Stimulated activated CD8-positive, alpha-beta memory T cell treated with anti-CD3 and anti-CD28 coated beads, Interleukin-4, amount 100 ng/mL, for 4 hours (primary cell): ENCODE measurements around the gene ENC1.

Experiments
- DNase-seq, 2 donors: peaks; one replicate each; pipeline ENCODE4 v3.0.0-alpha.2; 2020; ENCODE audit warnings: low read depth in 2 of 2, low spot score in 1 of 2

Gene ENC1

GRCh38 chr5:74612045-74612444 is 28.5 kb downstream of the ENC1 start:
- no peak for DNase-seq

- DNase-seq = no peak
These were observed 31.6 kb downstream of the ENC1 start for GRCh38 chr5:74608736-74609601.

GRCh38 chr5:74605759-74606158 is 34.8 kb downstream of the ENC1 start:
- DNase-seq = no peak

- DNase-seq = no peak
These were observed 37.2 kb downstream of the ENC1 start for GRCh38 chr5:74603376-74603775.

GRCh38 chr5:74599148-74599547 is 41.4 kb downstream of the ENC1 start:
- no peak for DNase-seq

GRCh38 chr5:74598731-74599130 is 41.8 kb downstream of the ENC1 start:
- DNase-seq = no peak

GRCh38 chr5:74596927-74597326 is 43.6 kb downstream of the ENC1 start:
- DNase-seq = no peak

- no peak for DNase-seq
These were observed 45.2 kb downstream of the ENC1 start for GRCh38 chr5:74595143-74595925.

- DNase-seq = no peak
These were observed 46.1 kb downstream of the ENC1 start for GRCh38 chr5:74594137-74595040.

GRCh38 chr5:74589204-74590056 is 51.1 kb downstream of the ENC1 start:
- DNase-seq = no peak

- no peak for DNase-seq
These were observed 52.1 kb downstream of the ENC1 start for GRCh38 chr5:74588415-74588814.

GRCh38 chr5:74587890-74588289 is 52.6 kb downstream of the ENC1 start:
- no peak for DNase-seq

GRCh38 chr5:74587300-74587699 is 53.2 kb downstream of the ENC1 start:
- DNase-seq = no peak

- DNase-seq = no peak
These were observed 53.7 kb downstream of the ENC1 start for GRCh38 chr5:74586856-74587255.

- no peak for DNase-seq
These were observed 57.7 kb downstream of the ENC1 start for GRCh38 chr5:74582853-74583252.

GRCh38 chr5:74581988-74582365 is 58.6 kb downstream of the ENC1 start:
- no peak for DNase-seq

GRCh38 chr5:74580729-74581109 is 59.8 kb downstream of the ENC1 start:
- DNase-seq = no peak

GRCh38 chr5:74579215-74579614 is 61.3 kb downstream of the ENC1 start:
- DNase-seq = peak; percentile 5 to 9

- no peak for DNase-seq
These were observed 62.0 kb downstream of the ENC1 start for GRCh38 chr5:74578356-74579044.
